T-helper 2 cell (primary cell): ENCODE results near the gene ADAT2.
"Not testable (repeated sequence)": the region's sequence is repeated elsewhere in the genome, so short reads cannot be mapped to it uniquely, and the experiment has no call there.

ENCODE experiments used
- DNase-seq, 5 experiments: peaks; one replicate each; pipeline versions ENCODE4 v3.0.0 to v3.0.0-alpha.2; 2012 to 2022
- total RNA-seq, 2 donors: gene quantifications; one replicate each; lab custom pipeline; 2026; lab: John Stamatoyannopoulos, UW

Gene ADAT2
- 27.7 to 28.4 reads per million in 2 donors for total RNA-seq

DNA sequence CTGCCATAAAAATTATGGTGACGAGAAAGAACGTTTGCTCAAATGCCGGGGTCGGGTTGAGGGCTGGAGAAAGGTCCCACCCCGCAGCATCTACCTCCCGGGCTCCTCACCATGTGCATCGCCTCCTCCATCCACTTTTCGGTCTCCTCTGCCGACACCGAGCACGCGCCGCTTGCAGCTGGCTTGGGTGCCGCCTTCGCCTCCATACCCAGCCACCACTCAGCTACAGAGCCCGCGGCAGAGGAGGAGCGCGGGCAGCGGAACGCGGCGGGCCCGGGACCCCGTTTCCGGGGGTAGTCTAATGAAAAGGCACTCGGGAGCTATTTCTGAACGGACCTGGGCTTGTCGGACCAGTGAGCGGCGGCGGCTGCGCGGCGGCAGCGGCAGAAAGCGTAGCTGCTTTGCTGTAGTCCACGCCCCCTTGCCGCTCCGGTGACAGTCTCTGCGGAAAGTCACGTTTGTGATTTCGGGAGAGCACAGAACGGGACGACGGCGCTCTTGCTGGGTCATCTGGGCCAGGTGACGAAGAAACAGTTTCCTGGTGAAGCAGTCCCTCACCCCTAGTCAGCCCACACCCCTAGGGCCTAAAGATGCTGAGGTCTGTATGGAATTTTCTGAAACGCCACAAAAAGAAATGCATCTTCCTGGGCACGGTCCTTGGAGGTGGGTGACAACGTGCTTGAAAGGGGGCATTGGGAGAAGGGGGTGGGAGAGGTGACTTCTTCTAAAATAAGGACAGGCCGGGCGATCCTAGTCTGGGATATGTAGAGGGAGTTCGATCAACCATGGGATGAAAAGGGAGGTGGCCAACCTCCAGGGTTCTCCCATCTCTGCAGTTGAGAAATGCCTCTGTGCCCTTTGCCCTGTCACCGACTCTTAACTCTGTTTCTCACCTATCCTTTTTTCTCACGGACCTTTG lies at the start of gene ADAT2, which contains the start of gene PEX3:
ADAT2 (minus strand) TSS at position 243 of the 919 bp plus-strand sequence; CDS start at position 206, 37 bp downstream.
PEX3 (plus strand) TSS at position 353 of the 919 bp plus-strand sequence; CDS start at position 591, 238 bp downstream.
- DNase-seq = peak; percentile 78 to 98 (median 89)

DNA sequence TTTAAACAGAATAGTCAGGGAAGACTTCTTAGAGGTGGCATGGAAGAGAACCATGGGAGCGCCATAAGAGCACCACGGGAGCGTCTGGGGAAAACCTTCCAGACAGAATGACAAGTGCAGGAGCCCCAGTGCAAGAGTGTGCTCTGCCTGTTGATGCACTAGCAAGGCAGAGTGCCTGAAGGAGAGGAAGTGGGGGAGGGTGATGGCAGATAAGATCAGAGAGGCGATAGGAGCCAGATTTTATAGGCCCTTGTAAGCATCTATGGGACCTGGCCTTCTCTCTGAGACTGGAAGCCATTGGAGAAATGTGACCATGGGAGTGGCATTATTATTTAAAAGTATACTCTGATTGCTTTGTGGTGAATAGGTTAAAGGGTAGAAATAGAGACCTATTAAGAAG lies 47.9 kb upstream of the ADAT2 start:
- peak in 1 of 5 experiments; percentile 80 for DNase-seq

DNA sequence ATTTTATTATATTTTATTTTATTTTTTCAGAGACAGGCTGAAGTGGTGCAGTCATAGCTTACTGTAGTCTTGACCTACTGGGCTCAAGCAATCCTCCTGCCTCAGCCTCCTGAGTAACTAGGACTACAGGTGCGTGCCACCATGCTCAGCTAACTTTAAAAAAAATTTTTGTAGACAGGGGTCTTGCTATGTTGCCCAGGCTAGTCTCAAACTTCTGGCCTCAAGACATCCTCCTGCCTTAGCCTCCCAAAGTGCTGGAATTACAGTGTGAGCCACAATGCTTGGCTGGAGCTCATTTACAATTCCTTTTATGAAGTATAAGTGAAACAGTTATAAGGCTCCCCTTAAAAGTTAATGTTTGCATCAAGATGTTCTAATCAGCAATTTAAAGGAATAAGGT lies 46.5 kb upstream of the ADAT2 start:
- DNase-seq = no peak

DNA sequence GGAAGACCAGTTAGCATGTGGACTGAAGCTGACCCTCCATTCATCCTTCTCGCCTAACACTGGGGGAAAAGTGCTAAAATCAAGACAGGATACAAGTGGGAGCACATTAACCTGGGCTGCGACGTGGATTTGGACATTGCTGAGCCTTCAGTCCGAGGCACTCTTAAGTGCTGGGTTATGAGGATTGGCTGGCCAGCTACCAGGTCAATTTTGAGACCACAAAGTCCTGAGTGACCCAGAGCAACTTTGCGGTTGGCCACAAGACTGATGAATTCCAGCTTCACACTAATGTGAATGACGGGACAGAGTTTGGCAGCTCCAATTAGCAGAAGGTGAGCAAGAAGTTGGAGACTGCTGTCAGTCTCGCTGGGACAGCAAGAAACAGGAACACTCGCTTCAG lies 40.3 kb upstream of the ADAT2 start:
- DNase-seq = no peak

DNA sequence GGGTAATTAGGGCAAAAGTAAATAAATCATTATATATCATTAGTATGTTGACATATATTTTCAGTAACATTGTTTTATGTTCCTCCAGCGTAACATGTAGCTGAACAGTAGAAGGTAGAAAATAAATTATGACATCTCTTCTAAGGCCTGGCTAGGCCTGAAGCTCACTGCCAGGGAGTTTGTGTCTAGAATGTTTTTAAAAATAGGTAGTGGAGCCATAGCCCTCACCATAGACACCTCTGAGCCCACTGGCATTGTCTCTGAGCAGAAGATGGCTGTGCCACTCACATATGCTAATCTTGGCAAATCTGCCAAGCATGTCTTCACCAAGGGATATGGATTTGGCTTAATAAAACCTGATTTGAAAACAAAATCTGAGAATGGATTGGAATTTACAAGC lies 39.7 kb upstream of the ADAT2 start:
- DNase-seq = no peak

DNA sequence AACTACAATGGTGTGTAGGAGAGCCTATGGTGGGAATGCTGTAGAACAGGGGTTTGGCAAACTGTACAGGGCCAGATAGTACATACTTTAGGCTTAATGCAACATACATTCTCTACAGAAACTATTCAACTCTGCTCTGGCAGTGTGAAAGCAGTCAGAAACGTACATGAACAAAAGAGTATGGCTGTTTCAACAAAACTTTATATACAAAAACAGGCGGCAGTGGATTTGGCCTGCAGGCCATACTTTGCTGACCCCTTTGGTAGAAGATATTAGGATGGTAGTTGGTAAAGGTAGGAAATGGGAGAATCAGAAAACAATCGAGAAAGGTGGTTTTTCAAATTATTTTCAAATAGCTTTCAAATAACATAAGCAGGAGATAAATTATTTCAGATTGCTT lies 36.3 kb upstream of the ADAT2 start:
- DNase-seq = no peak

DNA sequence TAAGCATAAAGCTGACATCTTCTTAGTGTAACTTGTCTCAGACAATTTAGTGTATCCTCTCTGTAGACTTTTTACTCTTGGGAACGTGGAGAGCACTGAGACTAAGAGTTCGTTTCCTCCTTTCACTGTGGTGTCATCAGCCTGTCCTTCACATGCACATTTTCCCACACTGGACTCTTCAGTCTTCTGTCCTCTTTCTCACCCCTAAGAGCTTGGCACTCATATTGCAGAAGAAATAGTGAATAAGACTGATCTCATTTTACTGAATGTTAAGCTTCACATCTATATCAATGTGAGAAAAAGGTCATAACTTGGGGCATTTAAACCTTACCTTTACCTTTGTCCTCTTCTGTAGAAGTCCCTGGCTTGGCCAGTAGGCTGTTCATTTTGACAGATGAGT lies 35.5 kb upstream of the ADAT2 start:
- no peak for DNase-seq

DNA sequence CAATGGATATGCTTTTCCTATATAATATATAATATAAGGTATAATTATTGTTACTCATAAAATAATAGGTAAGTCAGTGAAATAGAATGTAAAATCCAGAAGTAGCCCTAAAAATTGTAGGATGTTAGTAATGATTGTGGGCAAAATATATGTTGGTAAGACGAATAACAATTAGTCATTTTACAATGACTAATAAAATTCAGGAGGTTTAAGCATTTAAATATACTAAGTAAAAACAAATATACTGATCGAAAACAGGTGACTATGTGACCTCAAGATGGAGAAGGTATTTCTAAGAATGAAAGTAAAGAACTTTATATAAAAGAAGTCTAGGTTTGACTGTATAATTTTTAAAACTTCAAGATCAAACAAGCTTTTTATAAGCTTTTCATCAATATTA lies 32.1 kb upstream of the ADAT2 start:
- DNase-seq = no peak

DNA sequence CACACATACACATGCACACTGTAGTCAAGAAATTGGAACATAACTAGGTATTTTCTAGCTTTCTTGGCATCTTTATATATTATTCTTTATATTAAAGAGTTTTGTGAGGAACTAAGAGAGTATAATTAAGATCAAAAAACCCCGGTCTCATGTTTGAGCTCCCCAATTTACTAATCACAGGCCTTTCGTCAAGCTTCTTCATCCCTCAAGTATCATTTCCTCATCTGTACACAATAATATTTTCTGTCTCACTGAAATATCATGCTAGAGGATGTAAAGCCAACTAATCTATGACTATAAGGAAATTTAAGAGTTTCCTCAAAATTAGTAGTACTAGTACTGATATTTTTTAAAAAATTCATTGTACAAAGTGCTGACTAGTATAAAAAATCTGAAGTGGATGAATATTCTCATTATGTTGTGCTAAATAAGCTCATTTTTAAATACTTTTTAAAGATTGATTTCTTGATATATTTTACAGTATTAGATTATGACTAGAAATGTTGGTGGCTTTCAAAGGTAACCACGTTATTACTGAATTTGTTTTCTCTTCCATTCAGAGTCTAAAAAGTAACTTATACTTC lies 28.1 kb upstream of the ADAT2 start:
- DNase-seq = no peak

DNA sequence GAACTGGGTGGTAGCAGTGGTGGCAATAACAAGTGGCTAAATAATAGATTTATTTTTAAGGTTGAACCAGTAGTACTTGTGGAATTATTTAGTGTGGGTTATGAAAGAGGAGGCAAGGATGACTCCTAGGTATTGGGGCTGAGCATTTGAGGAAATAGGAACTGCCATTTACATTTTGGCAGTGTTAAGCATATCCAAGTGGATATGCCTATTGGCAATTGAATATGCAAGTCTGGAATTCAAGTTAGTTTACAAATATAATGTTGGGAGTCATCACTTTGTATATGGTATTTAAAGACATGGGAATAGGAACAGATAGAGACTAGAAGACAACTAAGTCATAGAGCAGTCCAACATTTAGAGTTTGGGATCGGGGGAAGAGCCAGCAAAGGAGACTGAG lies 26.1 kb upstream of the ADAT2 start:
- DNase-seq = no peak

DNA sequence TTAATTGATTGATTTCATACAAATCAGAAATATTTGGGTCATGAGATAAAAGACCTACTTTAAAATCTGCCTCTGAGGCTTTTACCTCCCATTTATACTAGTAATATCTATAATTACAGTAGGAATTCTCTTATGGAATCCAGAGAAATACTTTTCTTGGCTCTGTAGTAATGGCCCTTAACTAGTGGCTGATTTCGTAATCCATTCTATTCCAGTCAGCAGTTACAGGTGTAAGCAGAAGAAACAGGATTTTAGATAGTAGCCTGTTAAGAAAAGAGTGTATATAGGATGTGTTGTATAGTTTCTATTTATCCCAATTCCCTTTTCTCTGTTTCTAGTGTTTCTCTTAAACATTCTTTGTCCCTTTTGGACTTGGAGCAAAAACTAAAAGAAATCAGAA lies 21.3 kb upstream of the ADAT2 start:
- no peak for DNase-seq

DNA sequence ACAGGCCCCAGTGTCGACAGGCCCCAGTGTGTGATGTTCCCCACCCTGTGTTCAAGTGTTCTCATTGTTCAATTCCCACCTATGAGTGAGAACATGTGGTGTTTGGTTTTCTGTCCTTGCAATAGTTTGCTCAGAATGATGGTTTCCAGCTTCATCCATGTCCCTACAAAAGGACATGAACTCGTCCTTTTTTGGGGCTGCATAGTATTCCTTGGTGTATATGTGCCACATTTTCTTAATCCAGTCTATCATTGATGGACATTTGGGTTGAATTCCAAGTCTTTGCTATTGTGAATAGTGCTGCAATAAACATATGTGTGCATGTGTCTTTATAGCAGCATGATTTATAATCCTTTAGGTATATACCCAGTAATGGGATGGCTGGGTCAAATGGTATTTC lies 18.3 kb upstream of the ADAT2 start:
- DNase-seq = not testable (repeated sequence)

DNA sequence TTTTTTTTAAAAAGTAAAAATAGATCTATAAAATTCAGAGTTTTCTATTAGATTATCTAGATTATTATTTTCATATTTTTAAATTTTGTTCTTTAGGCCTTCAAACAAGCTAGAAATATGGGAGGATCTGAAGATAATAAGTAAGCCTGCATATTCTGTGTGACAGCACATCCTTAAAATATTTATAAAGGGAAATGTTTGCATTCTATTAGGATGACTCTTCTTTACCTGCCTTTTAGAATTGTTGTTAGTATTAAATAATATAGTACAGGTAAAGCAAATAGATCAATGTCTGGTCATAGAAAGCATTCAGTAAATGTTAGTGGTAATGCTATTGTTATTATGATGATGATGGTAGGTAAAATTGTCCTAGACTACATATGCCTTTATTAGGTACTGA lies 17.5 kb upstream of the ADAT2 start:
- DNase-seq = no peak

DNA sequence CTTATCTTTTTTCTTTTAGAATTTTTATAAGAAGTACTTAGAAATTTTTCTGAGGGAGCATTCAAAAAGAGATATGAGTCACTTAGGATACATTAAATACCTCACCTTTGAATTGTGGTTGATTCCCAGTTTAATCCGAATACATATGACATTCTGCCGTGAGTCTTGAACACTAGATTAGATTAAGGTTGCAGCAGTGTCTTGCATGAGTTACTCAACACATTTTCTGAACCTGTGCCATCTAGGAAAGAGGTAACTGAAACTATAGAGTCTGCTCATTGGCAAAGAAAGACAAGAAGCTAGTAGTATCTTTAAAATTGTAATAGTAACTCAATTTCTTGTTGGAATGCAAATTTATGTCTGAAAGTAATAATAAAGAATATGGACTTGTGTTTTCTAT lies 15.1 kb upstream of the ADAT2 start:
- DNase-seq = no peak

DNA sequence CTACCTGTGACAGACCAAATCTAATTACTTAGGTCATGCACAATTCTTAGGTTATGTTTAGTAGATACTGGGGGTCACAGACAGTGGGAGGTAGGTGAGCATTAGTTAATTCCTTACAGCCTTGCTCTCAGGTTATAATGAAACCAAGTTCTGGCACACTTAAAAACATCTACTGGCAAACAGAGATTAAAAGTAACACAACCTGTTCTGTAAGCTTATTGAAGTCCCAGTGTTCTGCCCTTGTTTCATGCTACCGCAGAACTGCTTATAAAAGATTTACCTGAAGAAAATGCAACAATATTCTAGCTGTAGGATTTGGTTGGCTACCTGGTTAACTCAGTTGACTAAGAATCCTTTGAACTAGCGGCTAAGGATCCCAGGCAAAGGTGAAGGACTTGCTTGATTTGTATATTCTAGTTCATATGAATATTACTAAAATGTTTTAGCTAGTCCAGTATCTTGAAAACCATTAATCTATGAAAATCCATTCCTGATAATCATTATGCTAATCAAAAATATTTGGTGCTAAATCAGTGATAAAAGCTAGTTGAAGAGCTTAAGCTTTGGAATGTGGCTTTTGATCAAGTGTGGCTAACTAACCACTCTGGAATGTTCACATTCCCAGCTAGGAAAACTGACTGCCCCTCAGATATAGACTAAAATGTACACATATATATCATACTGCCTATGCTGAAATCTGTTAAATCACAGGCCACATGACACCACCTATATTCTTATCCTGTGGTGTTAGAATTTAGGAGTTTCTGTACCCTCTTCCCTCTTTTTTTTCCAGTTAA lies 7.3 kb upstream of the ADAT2 start:
- no peak for DNase-seq

DNA sequence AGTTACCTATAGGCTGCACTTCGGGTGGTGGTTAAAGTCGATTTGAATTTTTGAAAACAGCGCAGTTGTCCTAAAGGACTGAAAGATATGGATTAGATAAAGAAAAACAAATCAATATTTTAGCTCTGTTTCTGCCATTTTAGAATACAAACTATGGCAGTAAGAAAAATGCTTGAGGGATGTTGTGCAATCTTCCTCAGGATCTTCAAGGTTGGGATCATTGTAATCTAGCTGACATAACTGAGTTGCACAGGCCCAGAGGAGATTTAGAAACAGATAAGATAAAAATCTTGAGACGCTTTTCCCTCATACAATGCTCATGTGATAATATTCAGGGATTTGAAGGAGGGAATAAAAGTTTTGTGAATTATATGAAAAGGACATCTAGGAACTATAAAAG lies 1.0 kb upstream of the ADAT2 start:
- no peak for DNase-seq

DNA sequence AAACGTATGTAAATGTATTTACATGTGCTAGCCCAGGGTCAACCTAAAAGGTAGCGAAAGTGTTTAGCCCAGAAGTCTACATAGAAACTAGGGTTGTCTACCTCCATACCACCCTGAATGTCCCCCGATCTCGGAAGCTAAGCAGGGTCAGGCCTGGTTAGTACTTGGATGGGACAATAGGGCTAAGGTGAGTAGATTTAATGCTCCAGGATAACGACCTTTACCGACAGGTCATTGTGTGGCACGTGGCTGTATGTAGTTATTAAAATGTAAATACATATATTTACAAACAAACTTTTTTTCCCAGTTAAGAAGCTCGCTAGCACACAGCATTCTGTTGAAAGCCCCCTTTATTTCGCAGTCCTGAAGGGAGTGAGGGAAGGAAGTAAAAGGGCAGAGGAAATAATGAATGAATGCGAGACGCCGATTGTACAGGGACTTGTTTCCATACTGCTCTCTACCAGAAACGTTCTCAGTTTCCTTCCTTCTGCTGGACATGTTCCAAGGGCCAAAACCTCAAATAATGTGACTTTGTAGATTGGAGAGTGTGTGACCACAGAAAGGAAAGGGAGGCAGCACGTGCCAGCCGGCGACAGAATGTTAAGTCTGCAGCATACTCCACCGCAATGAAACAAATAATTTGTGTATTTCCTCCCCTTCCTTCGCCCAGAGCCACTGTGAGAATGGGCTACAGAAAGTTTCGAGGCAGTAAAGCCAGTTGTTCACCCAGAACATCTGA lies 612 bp downstream of the ADAT2 start:
- DNase-seq = peak in 4 of 5 experiments; percentile 14 to 46 (median 36)

DNA sequence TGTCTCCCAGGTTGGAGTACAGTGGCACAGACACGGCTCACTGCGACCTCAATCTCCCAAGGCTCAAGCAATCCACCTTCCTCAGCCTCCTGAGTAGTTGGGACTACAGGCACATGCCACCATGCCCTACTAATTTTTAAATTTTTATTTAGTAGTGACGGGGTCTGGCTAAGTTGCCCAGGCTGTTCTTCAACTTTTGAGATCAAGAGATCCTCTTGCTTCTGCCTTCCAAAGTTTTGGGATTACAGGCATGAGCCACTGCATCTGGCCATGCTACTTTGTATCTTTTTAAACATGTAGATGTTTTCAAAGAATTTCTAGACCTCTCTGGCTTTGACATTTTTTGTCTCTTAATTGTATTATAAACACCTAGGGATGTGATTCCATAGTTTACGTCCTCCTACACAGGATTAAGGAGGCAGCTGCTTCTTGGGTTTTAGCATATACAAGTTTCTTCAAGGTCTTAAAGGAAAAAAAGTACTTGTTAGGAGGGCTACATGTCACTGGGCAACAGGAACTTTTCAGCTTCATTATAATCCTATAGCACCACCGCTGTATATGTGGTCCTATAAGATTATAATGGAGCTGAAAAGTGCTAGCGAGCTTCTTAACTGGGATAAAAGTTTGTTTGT lies 1.3 kb downstream of the ADAT2 start:
- no peak for DNase-seq

DNA sequence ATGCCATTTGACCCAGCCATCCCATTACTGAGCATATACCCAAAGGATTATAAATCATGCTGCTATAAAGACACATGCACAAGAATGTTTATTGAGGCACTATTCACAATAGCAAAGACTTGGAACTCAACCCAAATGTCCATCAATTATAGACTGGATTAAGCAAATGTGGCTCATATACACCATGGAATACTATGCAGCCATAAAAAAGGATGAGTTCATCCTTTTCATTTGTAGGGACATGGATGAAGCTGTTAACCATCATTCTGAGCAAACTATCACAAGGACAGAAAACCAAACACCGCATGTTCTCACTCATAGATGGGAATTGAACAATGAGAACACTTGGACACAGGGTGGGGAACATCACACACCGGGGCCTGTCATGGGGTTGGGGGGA lies 2.6 kb downstream of the ADAT2 start:
- not testable (repeated sequence) for DNase-seq

DNA sequence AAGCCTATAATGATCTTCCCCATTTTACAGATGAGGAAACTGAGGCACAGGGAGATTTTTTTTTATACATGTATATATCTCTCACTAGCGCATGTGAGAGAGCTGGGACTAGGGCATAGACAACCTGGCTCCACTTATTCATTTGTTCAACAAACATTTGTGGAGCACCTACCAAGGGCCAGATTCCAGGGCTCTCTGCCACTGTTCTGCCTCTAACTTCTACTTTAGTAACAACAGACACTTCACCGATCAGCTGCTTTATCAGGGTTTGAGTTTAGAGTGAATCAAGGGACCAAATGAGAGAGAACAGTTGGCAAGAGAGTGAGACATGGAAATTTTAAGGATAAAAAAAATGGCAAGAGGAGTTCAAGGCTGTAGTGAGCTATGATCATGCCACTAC lies 7.4 kb downstream of the ADAT2 start:
- DNase-seq = no peak

DNA sequence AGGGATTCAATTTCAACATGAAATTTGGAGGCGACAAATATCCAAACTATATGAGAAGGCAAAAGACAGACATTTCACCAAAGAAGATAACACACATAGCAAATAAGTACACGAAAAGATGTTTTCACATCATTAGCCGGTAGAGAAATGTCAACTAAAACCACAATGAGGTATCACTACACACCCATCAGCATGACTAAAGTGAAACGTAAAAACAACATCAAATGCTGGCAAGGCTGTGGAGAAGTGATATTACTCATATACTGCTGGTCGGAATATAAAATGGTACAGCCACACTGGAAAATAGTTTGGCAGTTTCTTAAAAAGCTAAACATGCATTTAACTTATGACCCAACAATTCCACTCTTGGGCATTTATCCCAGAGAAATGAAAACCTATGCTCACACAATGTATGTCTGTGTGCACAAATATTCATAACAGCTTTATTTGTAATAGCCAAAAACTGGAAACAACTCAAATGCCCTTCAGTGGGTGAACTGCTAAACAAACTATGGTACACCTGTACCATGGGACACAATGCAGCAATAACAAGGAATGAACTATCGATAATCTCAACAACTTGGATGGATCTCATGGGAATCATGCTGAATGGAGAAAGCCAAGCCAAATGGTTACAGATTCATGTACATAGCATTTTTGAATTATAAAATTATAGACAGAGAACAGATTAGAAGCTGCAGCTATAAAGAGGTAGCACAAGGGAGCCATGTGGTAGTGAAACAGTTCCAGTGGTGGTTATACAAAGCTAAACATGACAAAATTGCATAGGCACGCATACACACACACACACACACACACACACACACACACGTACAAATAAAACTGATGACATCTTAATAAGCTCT lies 8.6 kb downstream of the ADAT2 start:
- peak in 1 of 5 experiments; percentile 91 for DNase-seq
